Measurements from ENCODE around the gene SV2C. TPM values are rescaled to one million over a fixed set of nuclear protein-coding genes. Genes with fewer than 3 reads are reported as not detected.

Gene SV2C
- total and polyA plus RNA-seq, 10 of the 15 experiments (the other 5 are each of a cell fraction or from before 2014, with no cell fraction given), result under 0.01 to 1.1 (median 0.63) TPM

DNA sequence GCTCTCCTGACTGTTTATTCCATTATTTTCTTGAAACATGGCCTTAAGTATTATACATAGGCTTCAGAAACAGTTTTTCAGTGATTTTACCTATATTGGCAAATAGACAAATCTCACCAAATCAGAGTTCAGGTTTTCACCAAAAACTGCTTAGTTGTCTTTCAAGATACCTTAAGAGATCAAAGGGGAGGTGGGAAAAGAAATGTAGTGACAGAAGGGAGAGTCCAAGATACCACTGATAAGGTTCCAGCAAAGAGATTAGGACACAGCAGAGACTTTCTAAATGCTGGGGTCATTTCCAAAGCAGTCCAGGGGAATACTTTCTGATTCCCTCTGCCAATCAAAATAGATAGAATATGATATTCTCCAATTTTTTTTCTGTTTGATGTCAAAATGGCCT is 246.2 kb downstream of the SV2C start:
- BruUV-seq (replicated peaks), result no TSS peak
- no peak overlapping the region for H3K4me2 ChIP-seq (ENCODE audit: control insufficient read depth, insufficient read depth)
- H2AFZ ChIP-seq (ENCODE audit: control insufficient read depth, low read depth, low read length), result no peak overlapping the region
- H3K4me1 ChIP-seq (ENCODE audit: control insufficient read depth, insufficient read depth, low read length), result no peaks in the 10 kb centered on the region
- POLR2A ChIA-PET, result interaction anchor here (1.2 kb wide), 1 partner anchor 22 kb away, joined by 4 read pairs; no protein-coding TSS in a partner anchor
- no peaks in the 10 kb centered on the region for H3K9me3 ChIP-seq (replicated peaks; ENCODE audit: control insufficient read depth, insufficient read depth, low read length)
- no peaks in the 10 kb centered on the region for H3K79me2 ChIP-seq (ENCODE audit: control insufficient read depth, insufficient read depth, low read length)
- in situ Hi-C loops (cut with MboI), result no loop called here
- no peak for FAIRE-seq
- CTCF ChIA-PET, result no interaction called here
- H4K20me1 ChIP-seq (ENCODE audit: control insufficient read depth, insufficient read depth), result no peaks in the 10 kb centered on the region
- intact Hi-C loops (cut with micrococcal nuclease; ENCODE audit: unreplicated experiment), result no loop called here
- H3K4me3 ChIP-seq, result no peak overlapping the region
- no peak for DNase-seq (ENCODE audit: low read depth, low spot score)
- H3K27ac ChIP-seq (ENCODE audit: control insufficient read depth, insufficient read depth), result no peak overlapping the region
- H3K27me3 ChIP-seq (replicated peaks in 1 of 2; ENCODE audit: control insufficient read depth in 2 of 2, insufficient read depth in 2 of 2, low read length in 1 of 2), result no peaks in the 10 kb centered on the region
- H3K36me3 ChIP-seq (ENCODE audit: control insufficient read depth in 2 of 2, insufficient read depth in 2 of 2, low read length in 1 of 2), result no peaks in the 10 kb centered on the region
- no peak overlapping the region for H3K9ac ChIP-seq (ENCODE audit: control insufficient read depth, insufficient read depth, low read length)
- SMC1A ChIA-PET (ENCODE audit: uncharacterized antibody, unreplicated experiment), result no interaction called here
- RAD21 ChIA-PET (ENCODE audit: unreplicated experiment), result no interaction called here
- no peak for ATAC-seq
- no peak for TF ChIP-seq IKZF2 (IDR thresholded peaks at IDR 0.05)
- TF ChIP-seq NFYA (IDR thresholded peaks at IDR 0.05; ENCODE audit: borderline replicate concordance, low read depth, low read length), result no peak
- no peak for TF ChIP-seq NBN (IDR thresholded peaks at IDR 0.05)
- TF ChIP-seq SMC3 (IDR thresholded peaks at IDR 0.05; ENCODE audit: borderline replicate concordance, low read length), result no peak
- TF ChIP-seq, protein P1, sequence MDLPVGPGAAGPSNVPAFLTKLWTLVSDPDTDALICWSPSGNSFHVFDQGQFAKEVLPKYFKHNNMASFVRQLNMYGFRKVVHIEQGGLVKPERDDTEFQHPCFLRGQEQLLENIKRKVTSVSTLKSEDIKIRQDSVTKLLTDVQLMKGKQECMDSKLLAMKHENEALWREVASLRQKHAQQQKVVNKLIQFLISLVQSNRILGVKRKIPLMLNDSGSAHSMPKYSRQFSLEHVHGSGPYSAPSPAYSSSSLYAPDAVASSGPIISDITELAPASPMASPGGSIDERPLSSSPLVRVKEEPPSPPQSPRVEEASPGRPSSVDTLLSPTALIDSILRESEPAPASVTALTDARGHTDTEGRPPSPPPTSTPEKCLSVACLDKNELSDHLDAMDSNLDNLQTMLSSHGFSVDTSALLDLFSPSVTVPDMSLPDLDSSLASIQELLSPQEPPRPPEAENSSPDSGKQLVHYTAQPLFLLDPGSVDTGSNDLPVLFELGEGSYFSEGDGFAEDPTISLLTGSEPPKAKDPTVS (IDR thresholded peaks at IDR 0.05; ENCODE audit: low read depth, low read length), result no peak
- TF ChIP-seq, protein P2, sequence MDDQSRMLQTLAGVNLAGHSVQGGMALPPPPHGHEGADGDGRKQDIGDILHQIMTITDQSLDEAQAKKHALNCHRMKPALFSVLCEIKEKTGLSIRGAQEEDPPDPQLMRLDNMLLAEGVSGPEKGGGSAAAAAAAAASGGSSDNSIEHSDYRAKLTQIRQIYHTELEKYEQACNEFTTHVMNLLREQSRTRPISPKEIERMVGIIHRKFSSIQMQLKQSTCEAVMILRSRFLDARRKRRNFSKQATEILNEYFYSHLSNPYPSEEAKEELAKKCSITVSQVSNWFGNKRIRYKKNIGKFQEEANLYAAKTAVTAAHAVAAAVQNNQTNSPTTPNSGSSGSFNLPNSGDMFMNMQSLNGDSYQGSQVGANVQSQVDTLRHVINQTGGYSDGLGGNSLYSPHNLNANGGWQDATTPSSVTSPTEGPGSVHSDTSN (IDR thresholded peaks at IDR 0.05; ENCODE audit: insufficient replicate concordance, low read depth, low read length), result no peak
- no peak for TF ChIP-seq ATF7 (IDR thresholded peaks at IDR 0.05; ENCODE audit: low read depth)
- no peak for TF ChIP-seq ZBED1 (IDR thresholded peaks at IDR 0.05; ENCODE audit: borderline replicate concordance)
- no peak for TF ChIP-seq EED (IDR thresholded peaks at IDR 0.05; ENCODE audit: low read depth)
- no peak for TF ChIP-seq CHD4 (IDR thresholded peaks at IDR 0.05)
- TF ChIP-seq, protein P3, sequence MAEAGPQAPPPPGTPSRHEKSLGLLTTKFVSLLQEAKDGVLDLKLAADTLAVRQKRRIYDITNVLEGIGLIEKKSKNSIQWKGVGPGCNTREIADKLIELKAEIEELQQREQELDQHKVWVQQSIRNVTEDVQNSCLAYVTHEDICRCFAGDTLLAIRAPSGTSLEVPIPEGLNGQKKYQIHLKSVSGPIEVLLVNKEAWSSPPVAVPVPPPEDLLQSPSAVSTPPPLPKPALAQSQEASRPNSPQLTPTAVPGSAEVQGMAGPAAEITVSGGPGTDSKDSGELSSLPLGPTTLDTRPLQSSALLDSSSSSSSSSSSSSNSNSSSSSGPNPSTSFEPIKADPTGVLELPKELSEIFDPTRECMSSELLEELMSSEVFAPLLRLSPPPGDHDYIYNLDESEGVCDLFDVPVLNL (IDR thresholded peaks at IDR 0.05; ENCODE audit: low read depth, low read length), result no peak
- TF ChIP-seq, protein P4, sequence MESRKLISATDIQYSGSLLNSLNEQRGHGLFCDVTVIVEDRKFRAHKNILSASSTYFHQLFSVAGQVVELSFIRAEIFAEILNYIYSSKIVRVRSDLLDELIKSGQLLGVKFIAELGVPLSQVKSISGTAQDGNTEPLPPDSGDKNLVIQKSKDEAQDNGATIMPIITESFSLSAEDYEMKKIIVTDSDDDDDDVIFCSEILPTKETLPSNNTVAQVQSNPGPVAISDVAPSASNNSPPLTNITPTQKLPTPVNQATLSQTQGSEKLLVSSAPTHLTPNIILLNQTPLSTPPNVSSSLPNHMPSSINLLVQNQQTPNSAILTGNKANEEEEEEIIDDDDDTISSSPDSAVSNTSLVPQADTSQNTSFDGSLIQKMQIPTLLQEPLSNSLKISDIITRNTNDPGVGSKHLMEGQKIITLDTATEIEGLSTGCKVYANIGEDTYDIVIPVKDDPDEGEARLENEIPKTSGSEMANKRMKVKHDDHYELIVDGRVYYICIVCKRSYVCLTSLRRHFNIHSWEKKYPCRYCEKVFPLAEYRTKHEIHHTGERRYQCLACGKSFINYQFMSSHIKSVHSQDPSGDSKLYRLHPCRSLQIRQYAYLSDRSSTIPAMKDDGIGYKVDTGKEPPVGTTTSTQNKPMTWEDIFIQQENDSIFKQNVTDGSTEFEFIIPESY (IDR thresholded peaks at IDR 0.05), result no peak
- TF ChIP-seq, protein P5, sequence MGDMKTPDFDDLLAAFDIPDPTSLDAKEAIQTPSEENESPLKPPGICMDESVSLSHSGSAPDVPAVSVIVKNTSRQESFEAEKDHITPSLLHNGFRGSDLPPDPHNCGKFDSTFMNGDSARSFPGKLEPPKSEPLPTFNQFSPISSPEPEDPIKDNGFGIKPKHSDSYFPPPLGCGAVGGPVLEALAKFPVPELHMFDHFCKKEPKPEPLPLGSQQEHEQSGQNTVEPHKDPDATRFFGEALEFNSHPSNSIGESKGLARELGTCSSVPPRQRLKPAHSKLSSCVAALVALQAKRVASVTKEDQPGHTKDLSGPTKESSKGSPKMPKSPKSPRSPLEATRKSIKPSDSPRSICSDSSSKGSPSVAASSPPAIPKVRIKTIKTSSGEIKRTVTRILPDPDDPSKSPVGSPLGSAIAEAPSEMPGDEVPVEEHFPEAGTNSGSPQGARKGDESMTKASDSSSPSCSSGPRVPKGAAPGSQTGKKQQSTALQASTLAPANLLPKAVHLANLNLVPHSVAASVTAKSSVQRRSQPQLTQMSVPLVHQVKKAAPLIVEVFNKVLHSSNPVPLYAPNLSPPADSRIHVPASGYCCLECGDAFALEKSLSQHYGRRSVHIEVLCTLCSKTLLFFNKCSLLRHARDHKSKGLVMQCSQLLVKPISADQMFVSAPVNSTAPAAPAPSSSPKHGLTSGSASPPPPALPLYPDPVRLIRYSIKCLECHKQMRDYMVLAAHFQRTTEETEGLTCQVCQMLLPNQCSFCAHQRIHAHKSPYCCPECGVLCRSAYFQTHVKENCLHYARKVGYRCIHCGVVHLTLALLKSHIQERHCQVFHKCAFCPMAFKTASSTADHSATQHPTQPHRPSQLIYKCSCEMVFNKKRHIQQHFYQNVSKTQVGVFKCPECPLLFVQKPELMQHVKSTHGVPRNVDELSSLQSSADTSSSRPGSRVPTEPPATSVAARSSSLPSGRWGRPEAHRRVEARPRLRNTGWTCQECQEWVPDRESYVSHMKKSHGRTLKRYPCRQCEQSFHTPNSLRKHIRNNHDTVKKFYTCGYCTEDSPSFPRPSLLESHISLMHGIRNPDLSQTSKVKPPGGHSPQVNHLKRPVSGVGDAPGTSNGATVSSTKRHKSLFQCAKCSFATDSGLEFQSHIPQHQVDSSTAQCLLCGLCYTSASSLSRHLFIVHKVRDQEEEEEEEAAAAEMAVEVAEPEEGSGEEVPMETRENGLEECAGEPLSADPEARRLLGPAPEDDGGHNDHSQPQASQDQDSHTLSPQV (IDR thresholded peaks at IDR 0.05), result no peak
